Measurements from ENCODE around the gene IVNS1ABP.

GRCh38 chr1:185317034-185317885 is at the start of gene IVNS1ABP:
- peak in 3 of 5 experiments; percentile 17 to 29 (median 26) for TF ChIP-seq CTCF (IDR thresholded peaks at IDR 0.05)
- TF ChIP-seq EP300 (IDR thresholded peaks at IDR 0.05; ENCODE audit: low read depth): no peak
- peak; percentile 96 to 99 (median 99) for TF ChIP-seq POLR2AphosphoS5 (IDR thresholded peaks at IDR 0.05)
- TF ChIP-seq POLR2A (IDR thresholded peaks at IDR 0.05): peak; percentile 99
